Ectodermal cell (in vitro differentiated cells): ENCODE results near the gene ATAD3B.
"Not testable (repeated sequence)": the region's sequence is repeated elsewhere in the genome, so short reads cannot be mapped to it uniquely, and the experiment has no call there.

Experiments used
- H3K27ac ChIP-seq: 2 replicates; pipeline ENCODE4 v1.7.0; 2013; ENCODE audit warnings: mild to moderate bottlenecking, low read depth, low read length; ENCODE audit not compliant: insufficient read depth, poor library complexity, severe bottlenecking
- H3K27me3 ChIP-seq: 2 replicates; pipeline ENCODE4 v1.7.0; 2013; ENCODE audit warnings: mild to moderate bottlenecking, low read length; ENCODE audit not compliant: insufficient read depth, control insufficient read depth, poor library complexity, severe bottlenecking
- H3K36me3 ChIP-seq: one replicate; pipeline ENCODE4 v1.7.0; 2013; ENCODE audit warnings: low read length; ENCODE audit not compliant: control insufficient read depth, insufficient read depth
- H3K4me1 ChIP-seq: one replicate; pipeline ENCODE4 v1.7.0; 2013; ENCODE audit warnings: low read length; ENCODE audit not compliant: control insufficient read depth, insufficient read depth
- H3K4me3 ChIP-seq: 2 replicates; pipeline ENCODE4 v1.7.0; 2013; ENCODE audit warnings: low read depth, low read length, control low read depth; ENCODE audit not compliant: insufficient read depth
- H3K9me3 ChIP-seq: 2 replicates; pipeline ENCODE4 v1.7.0; 2013; ENCODE audit warnings: mild to moderate bottlenecking, low read length, moderate library complexity; ENCODE audit not compliant: control insufficient read depth
- WGBS, 2 experiments: methylation state at CpG; one replicate each; pipeline ENCODE4 v1.1.7; 2013; ENCODE audit warnings: missing lambda C conversion rate in 2 of 2; 5-methylcytosine and 5-hydroxymethylcytosine counted together

Gene ATAD3B

DNA sequence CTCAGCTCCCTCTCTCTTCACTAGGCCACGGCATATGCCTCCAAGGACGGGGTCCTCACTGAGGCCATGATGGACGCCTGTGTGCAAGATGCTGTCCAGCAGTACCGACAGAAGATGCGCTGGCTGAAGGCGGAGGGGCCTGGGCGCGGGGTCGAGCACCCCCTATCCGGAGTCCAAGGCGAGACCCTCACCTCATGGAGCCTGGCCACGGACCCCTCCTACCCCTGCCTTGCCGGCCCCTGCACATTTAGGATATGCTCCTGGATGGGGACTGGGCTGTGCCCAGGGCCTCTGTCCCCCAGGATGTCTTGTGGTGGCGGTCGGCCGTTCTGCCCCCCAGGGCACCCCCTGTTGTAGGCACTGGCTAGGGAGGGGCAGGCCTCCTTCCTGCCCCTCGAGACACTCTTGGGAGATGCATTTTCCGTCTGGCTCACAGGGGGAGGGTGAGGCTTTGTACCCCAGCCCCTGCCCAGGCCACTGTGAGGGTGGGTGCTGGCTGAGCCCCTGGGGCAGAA is 24.0 kb downstream of the ATAD3B start:
- not testable (repeated sequence) for H3K9me3 ChIP-seq, H3K4me3 ChIP-seq, H3K27ac ChIP-seq, H3K4me1 ChIP-seq, H3K27me3 ChIP-seq
- H3K36me3 ChIP-seq, result peaks cover 26% of the 10 kb centered on the region
- WGBS, 2 experiments, result 94 to 97% methylated on average over 16 to 18 of the region's 18 CpGs

DNA sequence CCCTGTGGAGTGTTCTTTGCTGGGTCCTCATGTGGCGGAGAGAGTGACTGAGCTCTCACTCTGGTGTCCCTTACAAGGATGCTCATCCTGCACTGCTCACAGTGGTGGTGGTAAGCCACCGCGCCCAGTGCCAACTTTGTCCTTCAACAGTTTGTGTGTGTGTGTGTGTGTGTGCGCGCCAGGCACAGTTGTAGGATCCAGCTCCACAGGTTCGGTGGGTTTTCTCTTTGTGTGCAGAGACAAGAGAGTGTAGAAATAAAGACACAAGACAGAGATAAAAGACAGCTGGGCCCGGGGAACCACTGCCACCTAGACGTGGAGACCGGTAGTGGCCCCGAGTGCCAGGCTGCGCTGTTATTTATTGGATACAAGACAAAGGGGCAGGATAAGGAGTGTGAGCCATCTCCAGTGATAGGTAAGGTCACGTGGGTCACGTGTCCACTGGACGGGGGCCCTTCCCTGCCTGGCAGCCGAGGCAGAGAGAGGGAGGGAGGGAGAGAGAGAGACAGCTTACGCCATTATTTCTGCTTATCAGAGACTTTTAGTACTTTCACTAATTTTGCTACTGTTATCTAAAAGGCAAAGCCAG is 33.3 kb downstream of the ATAD3B start:
- peak overlapping the region; percentile 16 for H3K27ac ChIP-seq

DNA sequence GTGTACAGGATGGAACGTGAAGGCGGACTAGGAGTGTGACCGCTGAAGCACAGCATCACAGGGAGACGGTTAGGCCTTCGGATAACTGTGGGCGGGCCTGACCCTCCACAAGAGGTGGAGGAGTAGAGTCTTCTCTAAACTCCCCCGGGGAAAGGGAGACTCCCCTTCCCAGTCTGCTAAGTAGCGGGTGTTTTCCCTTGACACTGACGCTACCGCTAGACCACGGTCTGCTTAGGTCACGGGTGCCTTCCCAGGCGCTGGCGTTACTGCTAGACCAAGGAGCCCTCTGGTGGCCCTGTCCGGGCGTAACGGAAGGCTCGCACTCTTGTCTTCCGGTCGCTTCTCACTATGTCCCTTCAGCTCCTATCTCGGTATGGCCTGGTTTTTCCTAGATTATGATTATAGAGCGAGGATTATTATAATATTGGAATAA is 33.8 kb downstream of the ATAD3B start:
- not testable (repeated sequence) for H3K27me3 ChIP-seq, H3K27ac ChIP-seq
- WGBS, 2 experiments, result 23 to 31% methylated on average over 7 to 8 of the region's 22 CpGs

More for the DNA sequence above, 33.3 kb downstream of the ATAD3B start:
- 49 to 50% methylated on average over 15 of the region's 16 CpGs for WGBS, 2 experiments
- H3K4me3 ChIP-seq, H3K9me3 ChIP-seq, H3K36me3 ChIP-seq, H3K27me3 ChIP-seq, H3K4me1 ChIP-seq: not testable (repeated sequence)

DNA sequence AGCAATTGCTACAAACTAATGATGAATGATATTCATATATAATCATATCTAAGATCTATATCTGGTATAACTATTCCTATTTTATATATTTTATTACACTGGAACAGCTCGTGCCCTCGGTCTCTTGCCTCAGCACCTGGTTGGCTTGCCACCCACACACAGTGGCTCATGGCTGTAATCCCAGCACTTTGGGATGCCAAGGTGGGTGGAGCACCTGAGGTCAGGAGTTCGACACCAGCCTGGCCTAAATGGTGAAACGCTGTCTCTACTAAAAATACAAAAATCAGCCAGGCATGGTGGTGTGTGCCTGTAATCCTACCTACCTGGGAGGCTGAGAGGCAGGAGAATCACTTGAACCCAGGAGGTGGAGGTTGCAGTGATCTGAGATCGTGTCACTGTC is 34.2 kb downstream of the ATAD3B start:
- 90 to 95% methylated on average over 5 of the region's 5 CpGs for WGBS, 2 experiments
- not testable (repeated sequence) for H3K27me3 ChIP-seq, H3K4me3 ChIP-seq, H3K27ac ChIP-seq, H3K9me3 ChIP-seq, H3K36me3 ChIP-seq, H3K4me1 ChIP-seq

More for the DNA sequence above, 33.8 kb downstream of the ATAD3B start:
- not testable (repeated sequence) for H3K4me3 ChIP-seq, H3K4me1 ChIP-seq, H3K36me3 ChIP-seq, H3K9me3 ChIP-seq

DNA sequence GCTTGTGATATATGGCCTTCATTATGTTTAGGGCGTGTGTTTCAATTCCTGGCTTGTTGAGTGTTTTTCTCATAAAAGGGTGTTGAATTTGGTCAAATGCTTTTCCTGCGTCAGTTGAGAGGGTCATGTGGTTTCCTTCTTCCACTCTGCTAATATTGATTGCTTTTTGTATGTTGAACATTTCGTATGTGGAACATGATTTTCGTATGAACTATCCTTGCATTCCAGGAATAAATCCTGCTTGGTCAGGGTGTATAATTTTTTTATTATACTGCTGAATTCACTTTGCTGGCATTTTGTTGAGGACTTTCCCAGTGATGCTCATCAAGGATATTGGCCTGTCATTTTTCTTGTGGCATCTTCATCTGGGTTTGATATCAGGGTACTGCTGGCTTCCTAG is 35.7 kb downstream of the ATAD3B start:
- H3K9me3 ChIP-seq, result no peaks in the 10 kb centered on the region
- WGBS, 2 experiments, result 88 to 90% methylated on average over 4 of the region's 4 CpGs
- no peak overlapping the region for H3K4me3 ChIP-seq

DNA sequence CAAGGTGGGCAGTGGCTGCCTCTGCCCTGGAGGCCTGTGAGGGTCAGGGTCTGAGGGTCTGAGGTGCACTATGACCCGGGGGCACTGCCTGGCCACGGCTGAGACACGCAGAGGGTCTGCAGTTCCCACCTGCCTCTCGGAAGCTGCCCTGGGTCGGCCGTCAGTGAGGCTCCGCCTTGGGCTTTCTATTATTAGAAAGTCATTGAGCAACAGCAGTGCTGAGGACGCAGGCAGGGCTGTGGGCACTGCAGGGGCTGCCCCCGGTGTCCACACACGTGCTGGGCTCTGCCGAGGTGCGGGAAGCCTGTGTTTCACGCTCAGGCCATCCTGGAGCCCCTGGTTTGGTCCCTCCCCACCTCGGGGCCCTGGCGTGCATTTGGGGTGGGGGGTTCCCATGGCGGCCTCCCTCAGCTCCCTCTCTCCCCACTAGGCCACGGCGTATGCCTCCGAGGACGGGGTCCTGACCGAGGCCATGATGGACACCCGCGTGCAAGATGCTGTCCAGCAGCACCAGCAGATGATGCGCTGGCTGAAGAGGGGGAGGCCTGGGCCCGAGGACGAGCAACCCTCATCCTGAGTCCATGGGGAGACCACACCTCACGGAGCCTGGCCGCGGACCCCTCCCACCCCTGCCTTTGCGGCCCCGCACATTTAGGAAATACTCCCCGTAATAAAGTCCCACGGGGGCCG is 37.4 kb downstream of the ATAD3B start:
- H3K9me3 ChIP-seq, H3K27me3 ChIP-seq, H3K4me3 ChIP-seq, H3K27ac ChIP-seq, H3K4me1 ChIP-seq, H3K36me3 ChIP-seq: not testable (repeated sequence)
- WGBS, 2 experiments, result 90 to 96% methylated on average over 23 to 27 of the region's 34 CpGs

More for the DNA sequence above, 35.7 kb downstream of the ATAD3B start:
- H3K4me1 ChIP-seq, result no peaks in the 10 kb centered on the region
- H3K36me3 ChIP-seq, result no peaks in the 10 kb centered on the region
- H3K27ac ChIP-seq, result no peak overlapping the region
- no peaks in the 10 kb centered on the region for H3K27me3 ChIP-seq

DNA sequence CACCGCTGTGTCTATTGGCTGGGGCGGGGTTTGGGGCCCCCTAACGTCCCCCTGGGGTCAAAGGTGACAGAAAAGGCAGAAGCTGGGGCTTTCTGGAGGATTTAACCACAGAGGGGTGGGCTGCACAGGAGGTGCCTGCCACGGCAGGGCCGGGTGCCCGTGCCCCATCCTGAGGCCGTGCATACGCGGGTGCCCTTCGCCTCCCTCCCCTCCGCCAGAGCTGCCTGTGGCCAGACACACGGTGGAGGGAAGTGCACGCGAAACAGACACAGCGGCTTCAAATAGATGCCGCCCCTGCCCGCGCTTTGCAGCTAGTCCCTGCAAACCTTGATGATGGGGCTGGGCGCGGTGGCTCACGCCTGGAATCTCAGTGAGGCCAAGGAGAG is 37.9 kb downstream of the ATAD3B start:
- H3K27ac ChIP-seq, H3K4me3 ChIP-seq, H3K27me3 ChIP-seq, H3K4me1 ChIP-seq, H3K36me3 ChIP-seq, H3K9me3 ChIP-seq: not testable (repeated sequence)
- WGBS, 2 experiments, result 92 to 96% methylated on average over 12 to 20 of the region's 21 CpGs

DNA sequence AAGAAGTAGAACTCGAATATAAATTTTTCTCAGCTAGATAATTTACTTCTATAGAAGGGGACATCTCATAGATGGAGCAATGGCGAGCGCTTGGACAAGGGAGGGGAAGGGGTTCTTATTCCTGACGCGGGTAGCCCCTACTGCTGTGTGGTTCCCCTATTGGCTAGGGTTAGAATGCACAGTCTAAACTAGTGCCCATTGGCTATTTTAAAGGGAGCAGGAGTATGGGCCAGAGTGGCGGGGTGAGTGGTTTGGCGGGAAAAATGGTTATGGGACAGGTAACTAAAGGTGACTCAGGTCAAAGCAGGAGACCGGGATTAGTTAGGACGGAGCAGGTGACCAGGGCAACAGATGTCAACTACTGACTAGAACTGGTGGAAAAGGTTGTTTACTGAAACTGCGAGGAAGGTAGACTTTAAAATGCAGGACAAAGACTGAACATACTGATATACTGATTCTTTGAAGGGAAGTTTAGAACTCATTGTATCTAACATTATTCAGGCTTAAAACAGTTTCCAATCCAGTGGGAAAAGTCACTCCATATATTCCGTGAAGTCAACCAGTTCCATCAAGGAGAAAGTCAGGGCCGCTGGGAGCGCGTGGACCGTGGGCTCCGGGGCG is 39.5 kb downstream of the ATAD3B start:
- no peaks in the 10 kb centered on the region for H3K27me3 ChIP-seq
- H3K9me3 ChIP-seq, result no peaks in the 10 kb centered on the region
- H3K4me3 ChIP-seq, result peak overlapping the region; percentile 63
- 21 to 23% methylated on average over 17 of the region's 17 CpGs for WGBS, 2 experiments
- no peaks in the 10 kb centered on the region for H3K4me1 ChIP-seq
- peak overlapping the region; percentile 74 for H3K27ac ChIP-seq
- no peaks in the 10 kb centered on the region for H3K36me3 ChIP-seq

DNA sequence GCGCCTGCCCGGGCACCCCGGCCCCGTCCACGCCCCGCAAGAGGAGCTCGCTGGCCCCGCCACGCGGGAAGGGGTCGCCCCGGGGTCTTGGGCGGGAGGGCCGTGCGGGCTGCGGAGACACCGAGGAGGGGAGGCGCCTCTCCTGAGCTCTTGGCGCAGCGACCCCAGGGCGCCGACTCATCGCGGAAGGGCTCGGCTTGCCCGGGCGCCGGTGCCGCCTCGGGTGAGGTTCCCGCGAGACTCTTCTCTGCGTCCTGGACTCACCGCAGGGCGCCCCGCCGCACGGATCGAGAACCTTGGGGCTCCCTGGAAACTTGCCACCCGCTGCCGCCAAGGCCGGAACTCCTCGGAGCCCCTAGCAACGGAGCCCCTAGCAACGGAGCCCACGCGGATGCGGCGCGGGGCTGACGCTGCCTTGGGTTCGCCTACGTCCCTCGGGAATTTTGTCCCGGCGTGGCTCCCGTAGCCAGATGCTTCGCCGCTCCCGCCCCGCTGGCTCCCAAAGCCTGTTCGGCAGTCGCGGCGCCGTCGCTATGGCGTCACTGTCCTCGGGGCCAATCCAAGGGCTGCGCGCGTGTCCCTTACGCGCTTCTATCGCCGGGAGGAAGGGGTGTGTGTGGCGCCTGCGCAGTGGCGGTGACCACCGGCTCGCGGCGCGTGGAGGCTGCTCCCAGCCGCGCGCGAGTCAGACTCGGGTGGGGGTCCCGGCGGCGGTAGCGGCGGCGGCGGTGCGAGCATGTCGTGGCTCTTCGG is 40.1 kb downstream of the ATAD3B start, which contains the start of gene ATAD3A:
ATAD3A (plus strand) TSS at position 630 of the 753 bp plus-strand sequence; CDS start at position 737, 107 bp downstream.
- H3K27me3 ChIP-seq, result no peaks in the 10 kb centered on the region
- H3K36me3 ChIP-seq, result peaks cover under 1% of the 10 kb centered on the region
- H3K4me1 ChIP-seq, result no peaks in the 10 kb centered on the region
- H3K4me3 ChIP-seq, result peak within 1 kb of the TSS; percentile 63
- peak within 1 kb of the TSS; percentile 74 for H3K27ac ChIP-seq
- no peaks in the 10 kb centered on the region for H3K9me3 ChIP-seq
- 0 to 1% methylated on average over 99 of the region's 99 CpGs for WGBS, 2 experiments

DNA sequence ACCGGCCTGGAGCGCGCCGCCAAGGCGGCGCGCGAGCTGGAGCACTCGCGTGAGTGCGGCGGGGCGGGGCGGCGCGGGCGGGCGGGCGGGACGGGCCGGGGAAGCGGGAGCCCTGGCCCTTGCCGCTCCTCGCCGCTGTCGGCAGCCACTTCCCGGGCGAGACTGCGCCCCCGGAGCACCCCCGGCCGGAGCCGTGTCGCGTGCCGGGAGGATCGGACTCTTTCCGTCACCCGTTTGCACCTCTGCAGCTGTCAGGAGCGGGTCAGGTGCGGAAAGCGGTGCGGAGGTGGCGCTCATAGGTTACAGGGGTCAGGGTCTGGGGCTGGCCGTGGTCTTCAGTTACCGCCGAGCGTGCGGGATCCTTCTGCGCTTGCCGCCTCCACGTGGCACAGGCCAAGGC is 40.9 kb downstream of the ATAD3B start:
- not testable (repeated sequence) for H3K27ac ChIP-seq, H3K4me1 ChIP-seq, H3K36me3 ChIP-seq, H3K9me3 ChIP-seq, H3K27me3 ChIP-seq
- peak overlapping the region; percentile 63 for H3K4me3 ChIP-seq
- WGBS, 2 experiments, result 0 to 1% methylated on average over 41 to 43 of the region's 52 CpGs
